VCaP (cell line): ENCODE results near the gene CNTN4.

Source experiments
- H3K27ac ChIP-seq: fragments of 450-650 bp; 2 replicates; pipeline ENCODE4 v1.5.1; 2017
- CTCF ChIP-seq: fragments of 450-650 bp; conservative IDR thresholded peaks from 2 replicates; pipeline ENCODE4 v1.5.1; 2017; ENCODE audit warnings: mild to moderate bottlenecking, moderate library complexity

Gene CNTN4

DNA sequence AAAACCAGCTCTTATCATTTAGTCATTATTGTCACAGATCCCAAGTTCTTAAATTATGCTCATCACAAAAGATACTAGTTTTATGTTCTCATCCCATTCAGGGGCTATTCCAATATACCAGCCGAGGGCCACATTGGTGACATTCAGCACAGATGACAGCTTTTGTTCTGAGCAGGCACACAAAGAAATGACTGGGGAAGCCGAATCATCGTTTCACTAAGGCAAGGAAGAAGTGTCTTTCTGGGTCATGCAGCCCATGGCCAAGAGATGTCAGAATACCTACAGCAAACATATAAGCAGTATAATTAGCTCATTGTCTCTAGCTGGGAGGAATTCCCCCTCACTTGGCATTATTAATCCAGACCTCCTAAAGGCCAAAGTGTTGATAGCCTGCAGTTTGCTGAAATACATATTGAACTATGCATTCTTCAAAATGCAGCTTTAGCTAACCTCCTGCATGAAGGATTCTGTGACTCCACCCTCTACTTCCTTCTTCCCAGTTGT lies 100.2 kb downstream of the CNTN4 start:
- no peak for TF ChIP-seq CTCF
- no peak overlapping the region for H3K27ac ChIP-seq

- H3K27ac ChIP-seq: no peak overlapping the region
- TF ChIP-seq CTCF: no peak
Observed at GRCh38 chr3:2204054-2204453, 105.4 kb downstream of the CNTN4 start.

- no peak overlapping the region for H3K27ac ChIP-seq
- no peak for TF ChIP-seq CTCF
Observed at GRCh38 chr3:2205692-2206091, 107.0 kb downstream of the CNTN4 start.

DNA sequence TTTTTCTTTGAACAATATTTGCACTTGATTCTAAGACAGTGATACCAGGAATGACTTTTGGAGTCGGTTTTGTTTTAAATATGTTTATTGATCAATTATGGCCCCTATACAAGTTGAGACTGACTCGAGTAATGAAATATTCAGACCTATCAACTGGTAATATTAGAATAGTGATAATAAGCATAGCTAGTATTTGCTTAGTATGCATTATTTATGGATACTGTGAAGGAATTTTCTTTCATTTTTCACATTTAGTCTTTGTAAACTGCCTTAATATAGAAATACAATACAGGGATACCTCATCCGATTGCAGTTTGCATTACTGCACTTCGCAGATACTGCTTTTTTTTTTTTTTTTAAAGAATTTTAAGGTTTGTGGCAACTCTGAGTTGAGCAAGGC lies 107.9 kb downstream of the CNTN4 start:
- no peak for TF ChIP-seq CTCF
- H3K27ac ChIP-seq: no peak overlapping the region

DNA sequence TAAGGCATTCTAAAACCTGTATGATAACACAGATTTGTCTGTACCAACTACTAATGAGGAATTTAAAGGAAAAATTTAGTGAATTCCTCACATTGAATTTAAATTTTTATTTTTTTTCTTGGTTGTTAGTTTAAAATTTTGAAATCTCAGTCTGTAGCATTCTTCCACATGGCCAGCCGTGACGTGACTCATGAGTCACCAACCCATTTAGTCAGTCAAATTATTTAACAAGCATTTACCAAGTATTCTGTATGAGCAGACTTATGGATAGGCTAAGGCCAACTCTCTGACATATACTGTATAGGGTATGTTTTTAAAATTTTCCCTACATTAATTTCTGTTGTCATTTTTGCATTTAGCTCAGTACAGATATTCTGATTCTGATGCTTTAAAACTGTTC lies 112.9 kb downstream of the CNTN4 start:
- no peak overlapping the region for H3K27ac ChIP-seq
- no peak for TF ChIP-seq CTCF

DNA sequence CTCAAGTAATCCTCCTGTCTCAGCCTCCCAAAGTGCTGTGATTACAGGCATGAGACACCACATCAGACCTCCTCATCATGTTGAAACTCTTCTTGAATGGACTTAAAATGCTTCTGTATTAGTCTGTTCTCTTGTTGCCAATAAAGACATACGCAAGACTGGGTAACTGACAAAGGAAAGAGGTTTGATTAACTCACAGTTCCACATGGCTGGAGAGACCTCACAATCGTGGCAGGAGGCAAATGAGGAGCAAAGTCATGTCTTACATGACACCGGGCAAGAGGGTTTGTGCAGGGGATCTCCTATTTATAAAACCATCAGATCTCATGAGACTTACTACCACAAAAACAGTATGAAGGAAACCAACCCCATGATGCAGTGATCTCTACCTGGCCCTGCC lies 113.5 kb downstream of the CNTN4 start:
- no peak for TF ChIP-seq CTCF
- no peak overlapping the region for H3K27ac ChIP-seq

DNA sequence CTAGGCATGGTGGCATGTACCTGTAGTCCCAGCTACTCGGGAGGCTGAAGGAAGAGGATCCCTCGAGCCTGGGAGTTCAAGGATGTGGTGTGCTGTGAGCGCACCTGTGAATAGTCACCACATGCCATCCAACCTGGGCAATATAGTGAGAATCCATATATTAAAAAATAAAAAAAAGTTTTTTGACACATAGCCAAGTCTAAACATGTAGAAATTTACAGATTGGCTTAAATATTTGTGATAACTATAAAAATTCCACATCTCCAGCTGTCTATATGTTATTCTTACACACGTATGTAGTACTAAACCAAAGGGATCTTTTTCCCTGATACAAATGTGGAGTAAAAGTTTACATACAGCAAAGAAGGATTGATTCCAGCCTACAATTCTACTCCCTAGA lies 119.7 kb downstream of the CNTN4 start:
- no peak for TF ChIP-seq CTCF

DNA sequence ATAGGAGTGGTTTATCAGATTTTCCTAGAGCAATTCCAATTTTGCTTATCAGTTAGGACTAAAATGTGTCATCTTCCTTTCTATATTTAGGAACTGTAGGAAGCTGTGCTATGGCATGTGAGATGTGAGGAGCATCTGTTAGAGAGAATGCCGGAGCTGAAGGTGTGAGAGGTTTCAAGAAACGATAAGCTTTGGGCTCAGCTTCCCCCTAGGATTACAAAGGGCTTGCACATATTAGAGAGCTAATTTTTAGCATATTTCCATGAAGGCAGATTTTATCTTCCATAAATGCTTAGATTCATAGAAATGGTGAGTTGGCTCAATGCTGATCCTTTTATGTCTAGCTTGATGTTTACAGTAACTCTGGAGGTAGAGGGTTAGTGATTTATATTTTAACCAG lies 120.2 kb downstream of the CNTN4 start:
- no peak for TF ChIP-seq CTCF
- H3K27ac ChIP-seq: no peak overlapping the region

More for the DNA sequence above, 119.7 kb downstream of the CNTN4 start:
- H3K27ac ChIP-seq: no peak overlapping the region
